ENCODE results near the gene IL17A.
A peak's percentile ranks its signal among the peaks of the same experiment; 100 is the strongest.
"Not testable (repeated sequence)": the region's sequence is repeated elsewhere in the genome, so short reads cannot be mapped to it uniquely, and the experiment has no call there.

Gene IL17A

DNA sequence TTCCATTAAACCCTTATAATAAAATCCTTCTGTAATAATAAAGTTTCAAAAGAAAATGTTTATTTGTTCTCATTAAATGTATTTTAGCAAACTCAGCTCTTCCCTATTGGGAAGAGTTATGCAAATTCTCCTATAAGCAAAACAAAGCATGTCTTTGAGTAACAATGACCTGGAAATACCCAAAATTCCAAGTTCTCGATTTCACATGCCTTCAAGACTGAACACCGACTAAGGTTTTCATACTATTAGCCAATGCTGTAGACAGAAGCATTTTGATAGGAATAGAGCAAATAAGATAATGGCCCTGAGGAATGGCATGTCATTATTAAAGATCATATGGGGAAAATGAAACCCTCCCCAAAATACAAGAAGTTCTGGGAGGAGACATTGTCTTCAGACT lies 3.8 kb downstream of the IL17A start:
- Histone ChIP-seq H3K4me1 (ENCODE audit: control insufficient read depth, insufficient read depth, low read length) (peaks cover 2% of the 10 kb centered on the region; the same call in 1 of the 2 replicates), H3K4me3 (ENCODE audit: low read length) (no peak overlapping the region), H3K27ac (ENCODE audit: low read length) (no peak overlapping the region), H3K36me3 (ENCODE audit: control insufficient read depth, insufficient read depth, low read length) (no peaks in the 10 kb centered on the region), H3K27me3 (ENCODE audit: control insufficient read depth, insufficient read depth, low read length) (no peaks in the 10 kb centered on the region), H3K9me3 (ENCODE audit: control insufficient read depth, insufficient read depth, low read length) (no peaks in the 10 kb centered on the region)
- DNase-seq (ENCODE audit: low read depth, low spot score) = peak; percentile 22
- WGBS (ENCODE audit: insufficient coverage, insufficient read length) = no CpG with 5 or more reads among the region's 2 CpGs

DNA sequence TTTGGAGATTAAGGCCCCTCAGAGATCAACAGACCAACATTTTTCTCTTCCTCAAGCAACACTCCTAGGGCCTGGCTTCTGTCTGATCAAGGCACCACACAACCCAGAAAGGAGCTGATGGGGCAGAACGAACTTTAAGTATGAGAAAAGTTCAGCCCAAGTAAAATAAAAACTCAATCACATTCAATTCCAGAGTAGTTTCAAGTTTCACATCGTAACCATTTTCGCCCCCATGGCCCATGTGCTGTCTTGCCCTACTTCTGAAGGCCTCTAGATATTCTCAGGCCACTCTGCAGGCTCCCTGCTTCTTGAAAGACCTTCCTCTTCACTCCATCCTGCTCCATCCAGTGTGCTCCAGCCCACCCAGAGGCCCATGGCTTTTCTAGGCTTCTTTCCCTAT lies 4.2 kb downstream of the IL17A start:
- no CpG with 5 or more reads among the region's 3 CpGs for WGBS (ENCODE audit: insufficient coverage, insufficient read length)
- Histone ChIP-seq H3K27me3 (ENCODE audit: control insufficient read depth, insufficient read depth, low read length) (no peaks in the 10 kb centered on the region), H3K4me1 (ENCODE audit: control insufficient read depth, insufficient read depth, low read length) (peaks cover 2% of the 10 kb centered on the region; the same call in 1 of the 2 replicates), H3K4me3 (ENCODE audit: low read length) (no peak overlapping the region), H3K27ac (ENCODE audit: low read length) (no peak overlapping the region), H3K36me3 (ENCODE audit: control insufficient read depth, insufficient read depth, low read length) (no peaks in the 10 kb centered on the region), H3K9me3 (ENCODE audit: control insufficient read depth, insufficient read depth, low read length) (no peaks in the 10 kb centered on the region)
- DNase-seq (ENCODE audit: low read depth, low spot score) = no peak

DNA sequence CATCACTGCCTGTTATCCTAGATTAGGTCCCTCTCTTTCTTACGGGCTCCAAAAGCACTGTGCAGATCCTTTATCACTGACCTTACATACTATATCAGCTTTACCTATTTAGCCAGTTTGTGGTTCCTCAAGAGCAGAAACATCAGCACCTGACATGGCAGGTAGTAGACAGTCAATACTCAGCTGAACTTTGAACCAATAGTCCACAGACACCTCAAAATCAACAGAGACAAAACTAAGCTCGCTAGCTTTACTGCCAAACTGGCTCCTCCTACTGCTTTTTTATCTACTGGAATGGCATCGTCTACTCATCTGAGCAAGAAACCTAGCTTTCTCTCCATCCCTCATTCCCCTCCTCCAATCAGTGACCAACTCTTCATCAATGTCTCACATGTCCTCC lies 5.6 kb downstream of the IL17A start:
- Histone ChIP-seq H3K36me3 (ENCODE audit: control insufficient read depth, insufficient read depth, low read length) (no peaks in the 10 kb centered on the region), H3K4me3 (ENCODE audit: low read length) (no peak overlapping the region), H3K9me3 (ENCODE audit: control insufficient read depth, insufficient read depth, low read length) (no peaks in the 10 kb centered on the region), H3K27me3 (ENCODE audit: control insufficient read depth, insufficient read depth, low read length) (no peaks in the 10 kb centered on the region), H3K27ac (ENCODE audit: low read length) (no peak overlapping the region), H3K4me1 (ENCODE audit: control insufficient read depth, insufficient read depth, low read length) (peaks cover 2% of the 10 kb centered on the region; the same call in 1 of the 2 replicates)
- WGBS (ENCODE audit: insufficient coverage, insufficient read length) = no CpG with 5 or more reads among the region's 3 CpGs
- DNase-seq (ENCODE audit: low read depth, low spot score) = no peak

DNA sequence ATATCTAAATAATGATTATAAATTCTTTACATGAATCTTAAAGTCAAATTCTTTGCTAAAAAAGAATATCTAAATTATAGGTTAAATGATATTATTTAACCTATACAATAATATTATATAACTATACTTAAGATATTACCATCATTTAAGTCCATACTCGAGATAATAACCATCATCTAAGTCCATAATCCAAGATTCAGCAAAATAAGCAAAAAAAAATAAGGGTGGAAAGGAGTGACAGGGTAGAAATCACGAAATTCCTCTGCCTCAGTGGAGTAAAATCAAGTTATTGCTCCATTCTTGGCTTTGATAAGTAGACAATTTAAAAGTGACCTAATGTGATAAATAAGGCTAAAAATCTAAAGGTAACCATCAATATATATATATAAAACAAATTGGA lies 9.7 kb downstream of the IL17A start:
- no peak overlapping the region for H3K4me3 ChIP-seq (ENCODE audit: low read length)
- H3K9me3 ChIP-seq (ENCODE audit: control insufficient read depth, insufficient read depth, low read length) = no peaks in the 10 kb centered on the region
- DNase-seq (ENCODE audit: low read depth, low spot score) = no peak
- H3K36me3 ChIP-seq (ENCODE audit: control insufficient read depth, insufficient read depth, low read length) = no peaks in the 10 kb centered on the region
- no peaks in the 10 kb centered on the region for H3K27me3 ChIP-seq (ENCODE audit: control insufficient read depth, insufficient read depth, low read length)
- no peaks in the 10 kb centered on the region for H3K4me1 ChIP-seq (ENCODE audit: control insufficient read depth, insufficient read depth, low read length)
- no CpG with 5 or more reads among the region's 2 CpGs for WGBS (ENCODE audit: insufficient coverage, insufficient read length)
- H3K27ac ChIP-seq (ENCODE audit: low read length) = no peak overlapping the region

DNA sequence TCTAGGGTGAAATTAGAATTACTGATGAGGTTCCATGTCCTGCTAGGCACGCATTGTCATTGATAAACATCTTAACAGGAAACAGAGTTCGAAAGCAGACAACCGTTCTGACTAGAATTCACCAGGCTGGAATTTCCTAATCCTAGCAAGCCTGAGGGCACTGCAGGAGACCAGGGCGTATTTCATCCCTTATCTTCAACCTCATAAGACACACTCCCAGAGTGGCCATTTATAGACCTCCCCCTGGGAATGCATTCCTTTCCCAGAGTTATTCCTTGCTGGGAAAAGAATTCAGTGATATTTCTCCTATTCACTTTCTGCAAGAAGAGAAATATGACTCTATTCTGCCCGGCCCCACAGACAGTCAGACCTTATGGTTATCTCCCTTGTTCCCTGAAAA lies 13.9 kb downstream of the IL17A start:
- not testable (repeated sequence) for H3K9me3 ChIP-seq (ENCODE audit: control insufficient read depth, insufficient read depth, low read length); H3K27me3 ChIP-seq (ENCODE audit: control insufficient read depth, insufficient read depth, low read length); H3K27ac ChIP-seq (ENCODE audit: low read length); H3K36me3 ChIP-seq (ENCODE audit: control insufficient read depth, insufficient read depth, low read length); H3K4me1 ChIP-seq (ENCODE audit: control insufficient read depth, insufficient read depth, low read length); H3K4me3 ChIP-seq (ENCODE audit: low read length); DNase-seq (ENCODE audit: low read depth, low spot score)
- WGBS (ENCODE audit: insufficient coverage, insufficient read length) = no CpG with 5 or more reads among the region's 5 CpGs

DNA sequence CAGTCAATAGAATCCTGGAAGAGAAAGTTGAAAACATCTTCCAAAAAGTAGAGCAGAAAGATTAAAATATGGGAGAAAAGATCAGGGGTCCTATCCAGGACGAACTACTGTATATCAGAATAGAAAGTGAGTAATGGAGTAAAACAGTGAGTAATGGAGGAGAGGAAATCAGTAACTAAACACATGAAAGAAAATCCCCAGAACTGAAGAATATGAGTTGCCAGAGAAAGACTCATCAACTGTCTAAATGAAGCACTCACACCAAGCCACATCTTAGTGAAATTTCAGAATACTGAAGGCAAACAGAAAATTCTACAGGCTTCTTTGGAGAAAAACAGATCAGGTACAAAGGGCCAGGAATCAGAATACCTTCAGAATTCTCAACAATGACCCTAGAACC lies 14.9 kb downstream of the IL17A start:
- H3K9me3 ChIP-seq (ENCODE audit: control insufficient read depth, insufficient read depth, low read length) = no peaks in the 10 kb centered on the region
- no CpG with 5 or more reads among the region's 1 CpG for WGBS (ENCODE audit: insufficient coverage, insufficient read length)
- H3K27ac ChIP-seq (ENCODE audit: low read length) = no peak overlapping the region
- no peaks in the 10 kb centered on the region for H3K36me3 ChIP-seq (ENCODE audit: control insufficient read depth, insufficient read depth, low read length)
- H3K27me3 ChIP-seq (ENCODE audit: control insufficient read depth, insufficient read depth, low read length) = no peaks in the 10 kb centered on the region
- no peaks in the 10 kb centered on the region for H3K4me1 ChIP-seq (ENCODE audit: control insufficient read depth, insufficient read depth, low read length)
- no peak for DNase-seq (ENCODE audit: low read depth, low spot score)
- H3K4me3 ChIP-seq (ENCODE audit: low read length) = no peak overlapping the region

DNA sequence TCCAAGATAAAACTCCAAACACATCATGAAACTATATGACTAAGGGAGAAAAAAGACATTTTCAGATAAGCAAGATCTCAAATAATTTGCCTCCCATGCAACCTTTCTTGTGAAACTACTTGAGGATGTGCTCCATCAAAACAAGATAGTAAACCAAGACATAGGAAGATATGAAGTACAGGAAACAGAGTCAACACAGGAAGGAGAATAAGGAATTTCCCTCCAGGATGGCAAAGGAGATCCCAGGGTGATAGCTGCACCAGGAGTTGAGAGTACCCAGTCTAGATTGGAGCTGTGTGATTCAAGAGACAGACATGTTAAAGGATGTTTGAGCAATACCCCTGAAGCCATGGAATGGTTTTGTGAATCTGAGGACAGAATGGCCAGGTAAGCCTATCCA lies 15.3 kb downstream of the IL17A start:
- H3K4me1 ChIP-seq (ENCODE audit: control insufficient read depth, insufficient read depth, low read length) = no peaks in the 10 kb centered on the region
- H3K4me3 ChIP-seq (ENCODE audit: low read length) = no peak overlapping the region
- H3K36me3 ChIP-seq (ENCODE audit: control insufficient read depth, insufficient read depth, low read length) = no peaks in the 10 kb centered on the region
- no peak for DNase-seq (ENCODE audit: low read depth, low spot score)
- no peak overlapping the region for H3K27ac ChIP-seq (ENCODE audit: low read length)
- no peaks in the 10 kb centered on the region for H3K9me3 ChIP-seq (ENCODE audit: control insufficient read depth, insufficient read depth, low read length)
- no peaks in the 10 kb centered on the region for H3K27me3 ChIP-seq (ENCODE audit: control insufficient read depth, insufficient read depth, low read length)

DNA sequence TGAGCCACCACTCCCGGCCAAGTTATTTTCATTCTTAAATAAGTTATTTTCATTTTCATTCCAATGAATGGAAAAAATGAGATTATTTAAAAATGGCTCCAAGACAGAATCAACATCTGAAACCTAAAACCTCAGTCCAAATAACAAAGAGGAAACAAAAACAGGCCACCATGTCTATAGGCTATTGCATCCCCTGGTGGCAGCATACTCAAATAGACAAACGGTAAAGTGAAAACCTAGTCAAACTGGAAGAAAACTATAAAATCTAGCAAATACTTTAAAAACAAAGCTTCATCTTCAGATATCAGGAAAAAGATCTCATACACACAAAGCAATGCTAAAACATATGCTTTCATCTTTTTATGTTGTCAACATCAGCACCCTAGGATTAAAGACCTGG lies 20.9 kb downstream of the IL17A start:
- Histone ChIP-seq H3K4me3 (ENCODE audit: low read length) (no peak overlapping the region), H3K27me3 (ENCODE audit: control insufficient read depth, insufficient read depth, low read length) (no peaks in the 10 kb centered on the region), H3K9me3 (ENCODE audit: control insufficient read depth, insufficient read depth, low read length) (no peaks in the 10 kb centered on the region), H3K36me3 (ENCODE audit: control insufficient read depth, insufficient read depth, low read length) (no peaks in the 10 kb centered on the region), H3K27ac (ENCODE audit: low read length) (no peak overlapping the region), H3K4me1 (ENCODE audit: control insufficient read depth, insufficient read depth, low read length) (no peaks in the 10 kb centered on the region)
- WGBS (ENCODE audit: insufficient coverage, insufficient read length) = no CpG with 5 or more reads among the region's 2 CpGs
- no peak for DNase-seq (ENCODE audit: low read depth, low spot score)

DNA sequence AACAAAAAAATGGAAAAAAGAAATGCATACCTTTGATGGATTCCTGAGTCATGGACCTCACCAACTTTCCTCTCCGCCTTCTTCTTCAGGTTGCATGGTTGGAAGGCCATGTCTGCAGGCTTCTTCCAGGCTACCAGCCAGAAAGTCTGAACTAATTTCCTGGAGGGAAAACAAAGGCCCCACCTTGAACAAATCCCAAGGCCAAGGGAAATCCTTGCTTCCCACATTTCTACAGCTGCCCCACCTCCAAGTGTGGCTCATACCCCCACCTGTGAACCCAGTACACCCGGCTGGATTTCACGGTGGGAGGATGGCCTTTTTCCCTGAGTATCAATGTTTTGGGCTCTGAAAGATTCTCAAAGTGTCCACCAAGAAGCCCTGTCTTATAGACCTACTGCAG lies 22.4 kb downstream of the IL17A start:
- no peaks in the 10 kb centered on the region for H3K9me3 ChIP-seq (ENCODE audit: control insufficient read depth, insufficient read depth, low read length)
- no peak overlapping the region for H3K4me3 ChIP-seq (ENCODE audit: low read length)
- no peaks in the 10 kb centered on the region for H3K27me3 ChIP-seq (ENCODE audit: control insufficient read depth, insufficient read depth, low read length)
- no peaks in the 10 kb centered on the region for H3K4me1 ChIP-seq (ENCODE audit: control insufficient read depth, insufficient read depth, low read length)
- H3K36me3 ChIP-seq (ENCODE audit: control insufficient read depth, insufficient read depth, low read length) = no peaks in the 10 kb centered on the region
- no peak for DNase-seq (ENCODE audit: low read depth, low spot score)
- H3K27ac ChIP-seq (ENCODE audit: low read length) = no peak overlapping the region
- no CpG with 5 or more reads among the region's 3 CpGs for WGBS (ENCODE audit: insufficient coverage, insufficient read length)

DNA sequence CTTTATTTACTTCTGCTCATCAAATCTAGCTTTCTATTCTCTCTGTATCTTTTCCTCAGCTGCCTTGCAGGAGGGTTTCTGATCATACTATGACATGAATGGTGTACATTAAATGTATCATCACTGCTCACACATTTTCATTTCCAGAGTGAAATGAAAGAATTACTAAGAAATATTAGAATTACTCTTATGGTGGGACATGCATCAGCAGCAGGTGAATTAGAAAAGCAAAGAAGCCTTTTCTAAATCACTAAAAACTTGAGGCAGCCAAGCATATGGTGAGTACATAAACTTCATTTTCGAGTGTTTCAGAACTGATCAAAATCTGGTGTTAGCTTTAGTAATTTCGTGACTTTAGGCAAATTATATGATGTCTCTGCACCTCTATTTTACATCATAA lies 23.6 kb downstream of the IL17A start:
- no peak overlapping the region for H3K27ac ChIP-seq (ENCODE audit: low read length)
- H3K27me3 ChIP-seq (ENCODE audit: control insufficient read depth, insufficient read depth, low read length) = no peaks in the 10 kb centered on the region
- no peak for DNase-seq (ENCODE audit: low read depth, low spot score)
- H3K36me3 ChIP-seq (ENCODE audit: control insufficient read depth, insufficient read depth, low read length) = no peaks in the 10 kb centered on the region
- no peaks in the 10 kb centered on the region for H3K9me3 ChIP-seq (ENCODE audit: control insufficient read depth, insufficient read depth, low read length)
- WGBS (ENCODE audit: insufficient coverage, insufficient read length) = no CpG with 5 or more reads among the region's 2 CpGs
- H3K4me3 ChIP-seq (ENCODE audit: low read length) = no peak overlapping the region
- no peaks in the 10 kb centered on the region for H3K4me1 ChIP-seq (ENCODE audit: control insufficient read depth, insufficient read depth, low read length)

DNA sequence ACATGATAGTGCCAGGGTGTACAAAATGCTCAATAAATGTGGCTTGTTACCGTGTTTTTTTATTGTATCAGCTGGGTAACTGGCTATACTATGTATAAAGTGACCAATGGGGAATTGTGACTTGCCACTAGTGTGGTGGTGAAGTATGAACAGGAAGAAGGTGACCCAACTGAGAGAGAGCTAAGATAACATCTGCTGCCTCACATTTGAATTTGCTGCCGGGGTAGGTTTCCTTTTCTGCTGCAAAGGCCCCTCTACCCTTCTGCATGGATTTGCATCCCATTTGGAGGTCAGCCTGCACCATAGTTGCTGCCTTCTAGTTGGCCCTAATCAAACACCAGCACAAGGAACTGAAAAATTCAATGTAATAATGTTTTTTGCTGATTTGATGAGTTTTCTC lies 24.1 kb downstream of the IL17A start:
- no peaks in the 10 kb centered on the region for H3K4me1 ChIP-seq (ENCODE audit: control insufficient read depth, insufficient read depth, low read length)
- no CpG with 5 or more reads among the region's 2 CpGs for WGBS (ENCODE audit: insufficient coverage, insufficient read length)
- no peak overlapping the region for H3K4me3 ChIP-seq (ENCODE audit: low read length)
- DNase-seq (ENCODE audit: low read depth, low spot score) = no peak
- H3K9me3 ChIP-seq (ENCODE audit: control insufficient read depth, insufficient read depth, low read length) = no peaks in the 10 kb centered on the region
- no peak overlapping the region for H3K27ac ChIP-seq (ENCODE audit: low read length)
- H3K36me3 ChIP-seq (ENCODE audit: control insufficient read depth, insufficient read depth, low read length) = no peaks in the 10 kb centered on the region
- no peaks in the 10 kb centered on the region for H3K27me3 ChIP-seq (ENCODE audit: control insufficient read depth, insufficient read depth, low read length)
